GM18505 (cell line): Measurements from ENCODE around the gene CFAP100.

Source experiments
- ATAC-seq: cut with Tn5 transposase; IDR thresholded peaks from one replicate; pipeline ENCODE4 v1.9.1; 2021; ENCODE audit not compliant: unreplicated experiment
- POLR2A ChIP-seq: IDR thresholded peaks from 4 replicates; pipeline ENCODE4 v1.6.1; 2011; ENCODE audit warnings: borderline replicate concordance; ENCODE audit not compliant: insufficient read depth, insufficient read length; ENCODE audit errors: extremely low read depth

CFAP100 gene

GRCh38 chr3:126482503-126483255 lies 88.0 kb downstream of the CFAP100 start:
- TF ChIP-seq POLR2A: no peak
- ATAC-seq: no peak

GRCh38 chr3:126483321-126483761 lies 88.6 kb downstream of the CFAP100 start:
- TF ChIP-seq POLR2A: no peak

GRCh38 chr3:126484148-126484547 lies 89.4 kb downstream of the CFAP100 start:
- TF ChIP-seq POLR2A: no peak
- no peak for ATAC-seq

More at GRCh38 chr3:126483321-126483761, 88.6 kb downstream of the CFAP100 start:
- no peak for ATAC-seq

GRCh38 chr3:126484662-126485061 lies 90.0 kb downstream of the CFAP100 start:
- ATAC-seq: no peak
- TF ChIP-seq POLR2A: no peak

GRCh38 chr3:126485176-126485897 lies 90.6 kb downstream of the CFAP100 start:
- no peak for ATAC-seq
- no peak for TF ChIP-seq POLR2A

- no peak for ATAC-seq
- TF ChIP-seq POLR2A: no peak
These were observed 91.2 kb downstream of the CFAP100 start for GRCh38 chr3:126485956-126486355.
